ENCODE data around the gene FGF4. TPM values are rescaled to one million over a fixed set of nuclear protein-coding genes. Genes with fewer than 3 reads are reported as not detected.
"Not testable (repeated sequence)": the region's sequence is repeated elsewhere in the genome, so short reads cannot be mapped to it uniquely, and the experiment has no call there.

The FGF4 gene
- total RNA-seq, 1 donor from 2014 or later = not detected

DNA sequence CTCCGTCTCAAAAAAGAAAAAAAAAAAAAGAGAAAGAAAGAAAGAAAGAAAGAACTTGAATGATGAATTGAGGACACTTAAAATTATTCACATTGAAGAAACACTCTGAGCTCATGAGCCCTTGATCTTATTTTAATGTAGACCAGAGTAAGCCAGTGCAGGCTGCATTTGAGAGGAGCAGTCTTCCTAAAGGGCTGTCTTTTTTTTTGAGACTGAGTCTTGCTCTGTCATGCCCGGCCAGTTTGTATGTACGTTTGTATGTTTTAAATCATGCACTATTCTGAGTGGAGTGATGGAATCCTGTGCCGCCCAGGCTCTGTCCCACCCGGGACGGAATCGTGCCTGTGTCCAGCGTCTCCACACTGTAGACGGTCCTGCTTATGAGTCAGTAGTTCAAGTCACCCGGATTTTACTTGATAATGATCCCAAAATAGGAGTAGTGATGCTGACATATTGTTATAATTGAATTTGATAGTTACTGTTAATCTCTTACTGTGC lies 9.6 kb downstream of the FGF4 start:
- Histone ChIP-seq H3K4me3 (ENCODE audit: low read depth, low read length) (no peak overlapping the region), H3K27me3 (ENCODE audit: control insufficient read depth, insufficient read depth, low read length) (peaks cover 7% of the 10 kb centered on the region), H3K36me3 (ENCODE audit: control insufficient read depth, insufficient read depth, low read length) (no peaks in the 10 kb centered on the region)
- no peak for DNase-seq (ENCODE audit: low read depth)
- TF ChIP-seq, protein P1, sequence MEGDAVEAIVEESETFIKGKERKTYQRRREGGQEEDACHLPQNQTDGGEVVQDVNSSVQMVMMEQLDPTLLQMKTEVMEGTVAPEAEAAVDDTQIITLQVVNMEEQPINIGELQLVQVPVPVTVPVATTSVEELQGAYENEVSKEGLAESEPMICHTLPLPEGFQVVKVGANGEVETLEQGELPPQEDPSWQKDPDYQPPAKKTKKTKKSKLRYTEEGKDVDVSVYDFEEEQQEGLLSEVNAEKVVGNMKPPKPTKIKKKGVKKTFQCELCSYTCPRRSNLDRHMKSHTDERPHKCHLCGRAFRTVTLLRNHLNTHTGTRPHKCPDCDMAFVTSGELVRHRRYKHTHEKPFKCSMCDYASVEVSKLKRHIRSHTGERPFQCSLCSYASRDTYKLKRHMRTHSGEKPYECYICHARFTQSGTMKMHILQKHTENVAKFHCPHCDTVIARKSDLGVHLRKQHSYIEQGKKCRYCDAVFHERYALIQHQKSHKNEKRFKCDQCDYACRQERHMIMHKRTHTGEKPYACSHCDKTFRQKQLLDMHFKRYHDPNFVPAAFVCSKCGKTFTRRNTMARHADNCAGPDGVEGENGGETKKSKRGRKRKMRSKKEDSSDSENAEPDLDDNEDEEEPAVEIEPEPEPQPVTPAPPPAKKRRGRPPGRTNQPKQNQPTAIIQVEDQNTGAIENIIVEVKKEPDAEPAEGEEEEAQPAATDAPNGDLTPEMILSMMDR (IDR thresholded peaks at IDR 0.05; ENCODE audit: insufficient read depth, low read length, poor library complexity, severe bottlenecking) = no peak

DNA sequence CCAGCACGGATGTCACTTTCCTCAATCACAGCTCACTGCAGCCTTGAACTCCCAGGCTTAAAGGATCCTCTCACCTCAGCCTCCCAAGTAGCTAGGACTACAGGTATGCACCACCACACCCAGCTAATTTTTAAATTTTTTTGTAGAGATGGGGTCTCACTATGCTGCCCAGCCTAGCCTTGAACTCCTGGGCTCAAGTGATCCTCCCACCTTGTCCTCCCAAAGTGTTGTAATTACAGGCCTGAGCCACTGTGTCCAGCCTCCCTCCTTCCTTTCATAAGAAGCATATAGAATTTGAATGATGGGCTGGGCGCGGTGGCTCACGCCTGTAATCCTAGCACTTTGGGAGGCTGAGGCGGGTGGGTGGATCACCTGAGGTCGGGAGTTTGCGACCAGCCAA lies 10.2 kb downstream of the FGF4 start:
- H3K36me3 ChIP-seq (ENCODE audit: control insufficient read depth, insufficient read depth, low read length); H3K27me3 ChIP-seq (ENCODE audit: control insufficient read depth, insufficient read depth, low read length); DNase-seq (ENCODE audit: low read depth); H3K4me3 ChIP-seq (ENCODE audit: low read depth, low read length): not testable (repeated sequence)

DNA sequence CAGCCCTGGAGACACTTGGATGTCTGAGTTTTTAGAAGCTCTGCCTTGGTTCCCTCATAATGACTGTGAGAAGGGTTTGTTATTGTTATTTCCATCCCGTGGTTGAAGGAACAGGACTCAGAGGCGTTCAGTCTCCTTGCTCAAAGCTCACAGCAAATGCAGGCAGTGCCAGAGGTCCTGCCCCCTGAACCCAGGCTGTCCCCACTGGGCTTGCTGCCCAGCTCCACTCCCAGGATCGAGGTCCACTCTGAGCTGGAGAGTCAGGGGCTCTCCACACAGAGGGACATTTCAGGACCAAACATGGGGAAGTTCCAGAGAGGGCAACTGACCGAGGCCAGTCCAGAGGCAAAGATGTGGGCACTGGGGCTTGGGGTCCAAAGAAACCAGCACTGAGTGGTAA lies 14.8 kb downstream of the FGF4 start:
- Histone ChIP-seq H3K36me3 (ENCODE audit: control insufficient read depth, insufficient read depth, low read length) (no peaks in the 10 kb centered on the region), H3K27me3 (ENCODE audit: control insufficient read depth, insufficient read depth, low read length) (peaks cover 10% of the 10 kb centered on the region), H3K4me3 (ENCODE audit: low read depth, low read length) (no peak overlapping the region)
- TF ChIP-seq, protein P1 (IDR thresholded peaks at IDR 0.05; ENCODE audit: insufficient read depth, low read length, poor library complexity, severe bottlenecking) = no peak
- DNase-seq (ENCODE audit: low read depth) = no peak

DNA sequence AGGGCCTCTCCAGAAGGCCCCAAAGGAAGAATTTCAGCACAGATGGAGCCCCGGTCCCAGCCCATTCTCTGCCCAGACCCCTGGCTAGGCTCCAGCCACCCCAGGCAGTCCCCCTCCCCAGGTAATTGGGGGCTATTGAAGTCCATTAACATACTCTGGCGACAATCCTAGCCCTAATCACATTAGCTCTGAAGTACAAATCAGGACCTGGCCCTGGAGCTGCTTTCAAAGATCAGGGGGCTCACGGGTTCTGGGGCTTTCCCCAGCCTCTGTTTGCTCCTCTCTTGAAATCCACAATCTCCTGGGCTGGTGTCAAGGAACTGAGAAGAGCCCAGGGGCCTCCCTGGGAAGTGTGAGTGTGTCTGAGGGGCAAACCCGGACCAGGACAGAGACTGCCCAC lies 22.3 kb downstream of the FGF4 start:
- TF ChIP-seq, protein P1 (IDR thresholded peaks at IDR 0.05; ENCODE audit: insufficient read depth, low read length, poor library complexity, severe bottlenecking) = no peak
- no peaks in the 10 kb centered on the region for H3K36me3 ChIP-seq (ENCODE audit: control insufficient read depth, insufficient read depth, low read length)

DNA sequence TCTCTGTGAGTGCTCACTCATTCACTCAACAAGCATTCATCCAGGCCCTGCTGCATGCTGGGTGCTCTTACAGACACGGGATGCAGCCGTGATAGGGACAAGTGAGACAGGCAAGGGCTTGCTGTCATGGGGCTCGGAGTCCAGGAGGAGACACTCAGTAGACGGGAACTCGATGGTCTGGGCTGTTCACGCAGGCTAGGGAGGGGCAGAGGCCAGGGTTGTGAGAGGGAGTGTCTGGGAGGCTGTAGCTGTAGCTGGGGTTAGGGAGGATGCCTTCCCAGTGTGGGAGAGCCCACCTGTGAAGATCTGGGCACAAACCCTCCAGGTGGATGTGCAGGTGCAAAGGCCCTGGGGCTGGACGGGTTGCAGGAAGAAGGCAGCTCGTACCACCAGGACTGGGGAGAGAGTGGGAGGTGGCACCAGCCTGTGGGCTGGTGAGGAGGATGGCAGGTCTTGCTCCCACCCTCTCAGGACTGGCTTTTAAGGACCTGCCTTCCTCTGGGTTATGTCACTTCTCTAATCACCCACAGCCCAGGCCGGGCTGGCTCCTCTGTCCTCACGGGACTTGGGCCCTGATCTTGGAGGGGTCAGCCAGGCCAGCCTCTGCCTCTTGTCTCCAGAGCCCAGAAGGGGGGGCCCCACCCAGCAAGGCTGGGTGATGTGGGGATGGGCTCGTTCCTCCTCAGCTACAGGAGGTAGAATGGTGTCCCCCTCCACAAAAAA lies 24.1 kb downstream of the FGF4 start:
- no peak overlapping the region for H3K4me3 ChIP-seq (ENCODE audit: low read depth, low read length)
- peaks cover 10% of the 10 kb centered on the region for H3K27me3 ChIP-seq (ENCODE audit: control insufficient read depth, insufficient read depth, low read length)
- H3K36me3 ChIP-seq (ENCODE audit: control insufficient read depth, insufficient read depth, low read length) = no peaks in the 10 kb centered on the region
- TF ChIP-seq, protein P1 (IDR thresholded peaks at IDR 0.05; ENCODE audit: insufficient read depth, low read length, poor library complexity, severe bottlenecking) = no peak
- DNase-seq (ENCODE audit: low read depth) = no peak

More for the DNA sequence above, 22.3 kb downstream of the FGF4 start:
- no peak overlapping the region for H3K4me3 ChIP-seq (ENCODE audit: low read depth, low read length)
- peaks cover 10% of the 10 kb centered on the region for H3K27me3 ChIP-seq (ENCODE audit: control insufficient read depth, insufficient read depth, low read length)
- DNase-seq (ENCODE audit: low read depth) = no peak

DNA sequence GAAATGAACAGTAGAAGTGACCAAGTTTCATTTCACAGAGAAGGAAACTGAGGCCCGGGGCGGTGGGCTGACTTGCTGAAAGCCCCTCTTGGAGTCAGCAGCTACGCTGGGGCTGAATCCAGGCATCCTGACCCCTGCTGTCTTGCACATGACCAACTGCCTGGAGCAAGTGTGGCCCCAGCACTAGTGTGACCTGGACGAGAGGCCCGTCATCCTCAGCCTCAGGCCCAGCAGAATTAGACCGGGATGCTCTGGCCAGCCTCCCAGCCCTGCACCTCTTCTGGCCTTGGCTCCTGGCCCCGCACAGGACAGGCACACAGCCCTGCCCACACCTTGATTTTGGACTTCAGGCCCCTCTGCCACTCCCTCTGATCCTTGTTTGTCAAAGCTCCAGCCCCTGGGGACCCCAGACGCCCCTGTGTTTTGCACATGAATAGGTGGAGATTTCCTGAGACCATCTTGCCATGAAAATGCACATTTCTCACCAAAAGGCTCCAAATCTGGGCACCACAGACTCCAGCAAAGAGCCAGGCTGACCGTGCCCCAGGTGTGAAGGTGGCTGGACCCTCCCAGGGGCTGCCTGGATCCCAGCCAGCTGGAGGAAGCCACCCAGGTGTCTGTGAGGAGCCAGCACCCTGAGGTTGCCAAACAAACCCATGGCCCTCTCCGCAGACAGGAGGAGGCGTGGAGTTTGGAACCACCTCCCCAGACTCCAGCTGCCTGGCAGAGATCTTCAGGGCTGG lies 24.9 kb downstream of the FGF4 start:
- TF ChIP-seq, protein P1 (IDR thresholded peaks at IDR 0.05; ENCODE audit: insufficient read depth, low read length, poor library complexity, severe bottlenecking) = no peak
- Histone ChIP-seq H3K4me3 (ENCODE audit: low read depth, low read length) (no peak overlapping the region), H3K27me3 (ENCODE audit: control insufficient read depth, insufficient read depth, low read length) (peaks cover 10% of the 10 kb centered on the region), H3K36me3 (ENCODE audit: control insufficient read depth, insufficient read depth, low read length) (no peaks in the 10 kb centered on the region)
- no peak for DNase-seq (ENCODE audit: low read depth)
